Activated naive CD8-positive, alpha-beta T cell treated with anti-CD3 and anti-CD28 coated beads, Interleukin-2, amount 50 U/mL, for 24 hours (primary cell): ENCODE data around the gene SASH1.
"Not testable (repeated sequence)": the region's sequence is repeated elsewhere in the genome, so short reads cannot be mapped to it uniquely, and the experiment has no call there.

Source experiments
- ATAC-seq: fragments of 150-1000 bp; cut with Tn5 transposase; one replicate; pipeline ENCODE4 v1.10.0; 2021
- DNase-seq: peaks from one replicate; pipeline ENCODE4 v3.0.0; 2021
- H3K27ac Mint-ChIP-seq: one replicate; pipeline ENCODE4 v1.8.0; 2021; ENCODE audit warnings: mild to moderate bottlenecking, mixed read lengths
- H3K27me3 Mint-ChIP-seq: one replicate; pipeline ENCODE4 v1.8.0; 2021; ENCODE audit warnings: mixed read lengths
- H3K36me3 Mint-ChIP-seq: one replicate; pipeline ENCODE4 v1.8.0; 2021; ENCODE audit warnings: low read depth, mixed read lengths
- H3K4me1 Mint-ChIP-seq: one replicate; pipeline ENCODE4 v1.8.0; 2021; ENCODE audit warnings: mixed read lengths
- H3K4me3 Mint-ChIP-seq: one replicate; pipeline ENCODE4 v1.8.0; 2021; ENCODE audit warnings: mild to moderate bottlenecking, moderate library complexity, mixed read lengths
- H3K9me3 Mint-ChIP-seq: one replicate; pipeline ENCODE4 v1.8.0; 2021; ENCODE audit warnings: mixed read lengths

Gene SASH1

GRCh38 chr6:148580442-148580841, 237.8 kb downstream of the SASH1 start:
- no peak overlapping the region for H3K27ac Mint-ChIP-seq
- no peak overlapping the region for H3K4me3 Mint-ChIP-seq
- ATAC-seq, result no peak
- H3K9me3 Mint-ChIP-seq, result peaks cover 11% of the 10 kb centered on the region
- H3K4me1 Mint-ChIP-seq, result peaks cover 9% of the 10 kb centered on the region
- DNase-seq, result no peak
- peaks cover 45% of the 10 kb centered on the region for H3K27me3 Mint-ChIP-seq
- H3K36me3 Mint-ChIP-seq, result no peaks in the 10 kb centered on the region

- no peak for DNase-seq
- no peak overlapping the region for H3K4me3 Mint-ChIP-seq
- H3K27ac Mint-ChIP-seq, result no peak overlapping the region
- no peaks in the 10 kb centered on the region for H3K4me1 Mint-ChIP-seq
- H3K36me3 Mint-ChIP-seq, result peaks cover 2% of the 10 kb centered on the region
- H3K9me3 Mint-ChIP-seq, result peaks cover 15% of the 10 kb centered on the region
- peaks cover 38% of the 10 kb centered on the region for H3K27me3 Mint-ChIP-seq
- no peak for ATAC-seq
Measured at GRCh38 chr6:148583631-148584030, 241.0 kb downstream of the SASH1 start.

- not testable (repeated sequence) for DNase-seq, H3K4me3 Mint-ChIP-seq, ATAC-seq, H3K27ac Mint-ChIP-seq, H3K4me1 Mint-ChIP-seq, H3K36me3 Mint-ChIP-seq
- Mint-ChIP-seq H3K27me3 (peaks cover 34% of the 10 kb centered on the region), H3K9me3 (peaks cover 19% of the 10 kb centered on the region)
Measured at GRCh38 chr6:148585641-148586040, 243.0 kb downstream of the SASH1 start.

- Mint-ChIP-seq H3K27ac (no peak overlapping the region), H3K36me3 (peaks cover 2% of the 10 kb centered on the region), H3K9me3 (peaks cover 4% of the 10 kb centered on the region), H3K4me1 (no peaks in the 10 kb centered on the region), H3K27me3 (peaks cover 20% of the 10 kb centered on the region), H3K4me3 (no peak overlapping the region)
- ATAC-seq (no peak), DNase-seq (no peak)
Measured at GRCh38 chr6:148590883-148591282, 248.2 kb downstream of the SASH1 start.

GRCh38 chr6:148591656-148592055, 249.0 kb downstream of the SASH1 start:
- no peaks in the 10 kb centered on the region for H3K4me1 Mint-ChIP-seq
- H3K27ac Mint-ChIP-seq, result no peak overlapping the region
- H3K4me3 Mint-ChIP-seq, result no peak overlapping the region
- peaks cover 2% of the 10 kb centered on the region for H3K36me3 Mint-ChIP-seq
- peak; percentile 61 for ATAC-seq
- H3K27me3 Mint-ChIP-seq, result peaks cover 18% of the 10 kb centered on the region
- DNase-seq, result no peak
- H3K9me3 Mint-ChIP-seq, result peaks cover 4% of the 10 kb centered on the region

GRCh38 chr6:148593130-148593812, 250.6 kb downstream of the SASH1 start:
- no peak for DNase-seq
- Mint-ChIP-seq H3K4me1 (no peaks in the 10 kb centered on the region), H3K27ac (no peak overlapping the region), H3K27me3 (peaks cover 20% of the 10 kb centered on the region), H3K9me3 (peaks cover 4% of the 10 kb centered on the region), H3K4me3 (no peak overlapping the region), H3K36me3 (peaks cover 2% of the 10 kb centered on the region)
- ATAC-seq, result no peak

GRCh38 chr6:148593813-148594170, 251.2 kb downstream of the SASH1 start:
- H3K4me1 Mint-ChIP-seq, result no peaks in the 10 kb centered on the region

GRCh38 chr6:148595550-148595949, 252.9 kb downstream of the SASH1 start:
- Mint-ChIP-seq H3K36me3 (no peaks in the 10 kb centered on the region), H3K4me1 (no peaks in the 10 kb centered on the region), H3K4me3 (no peak overlapping the region), H3K9me3 (peaks cover under 1% of the 10 kb centered on the region), H3K27ac (no peak overlapping the region), H3K27me3 (peaks cover 20% of the 10 kb centered on the region)
- no peak for DNase-seq
- ATAC-seq, result no peak

More at GRCh38 chr6:148593813-148594170, 251.2 kb downstream of the SASH1 start:
- no peak for DNase-seq
- Mint-ChIP-seq H3K9me3 (peaks cover 4% of the 10 kb centered on the region), H3K27me3 (peaks cover 20% of the 10 kb centered on the region), H3K36me3 (no peaks in the 10 kb centered on the region), H3K27ac (no peak overlapping the region), H3K4me3 (no peak overlapping the region)
- ATAC-seq, result no peak

- H3K4me3 Mint-ChIP-seq, result no peak overlapping the region
- ATAC-seq (no peak), DNase-seq (no peak)
- H3K27ac Mint-ChIP-seq, result no peak overlapping the region
- H3K36me3 Mint-ChIP-seq, result peaks cover under 1% of the 10 kb centered on the region
- H3K4me1 Mint-ChIP-seq, result no peaks in the 10 kb centered on the region
- H3K27me3 Mint-ChIP-seq, result peaks cover 22% of the 10 kb centered on the region
- peaks cover 7% of the 10 kb centered on the region for H3K9me3 Mint-ChIP-seq
Measured at GRCh38 chr6:148596891-148597455, 254.3 kb downstream of the SASH1 start.

GRCh38 chr6:148598724-148599123, 256.1 kb downstream of the SASH1 start:
- H3K4me1 Mint-ChIP-seq, result no peaks in the 10 kb centered on the region
- ATAC-seq (no peak), DNase-seq (no peak)
- peaks cover 20% of the 10 kb centered on the region for H3K27me3 Mint-ChIP-seq
- peaks cover 7% of the 10 kb centered on the region for H3K9me3 Mint-ChIP-seq
- H3K4me3 Mint-ChIP-seq, result no peak overlapping the region
- H3K36me3 Mint-ChIP-seq, result peaks cover 2% of the 10 kb centered on the region
- no peak overlapping the region for H3K27ac Mint-ChIP-seq

- Mint-ChIP-seq H3K27ac (no peak overlapping the region), H3K4me1 (no peaks in the 10 kb centered on the region), H3K27me3 (peaks cover 15% of the 10 kb centered on the region), H3K36me3 (peaks cover 2% of the 10 kb centered on the region), H3K4me3 (no peak overlapping the region), H3K9me3 (peaks cover 7% of the 10 kb centered on the region)
- DNase-seq (no peak), ATAC-seq (no peak)
Measured at GRCh38 chr6:148599967-148600426, 257.4 kb downstream of the SASH1 start.
